RPMI8226 (cell line): Measurements from ENCODE around the gene FARS2.

ENCODE experiments used
- DNase-seq: peaks from one replicate; pipeline ENCODE4 v3.0.0-alpha.2; 2015

FARS2 gene

DNA sequence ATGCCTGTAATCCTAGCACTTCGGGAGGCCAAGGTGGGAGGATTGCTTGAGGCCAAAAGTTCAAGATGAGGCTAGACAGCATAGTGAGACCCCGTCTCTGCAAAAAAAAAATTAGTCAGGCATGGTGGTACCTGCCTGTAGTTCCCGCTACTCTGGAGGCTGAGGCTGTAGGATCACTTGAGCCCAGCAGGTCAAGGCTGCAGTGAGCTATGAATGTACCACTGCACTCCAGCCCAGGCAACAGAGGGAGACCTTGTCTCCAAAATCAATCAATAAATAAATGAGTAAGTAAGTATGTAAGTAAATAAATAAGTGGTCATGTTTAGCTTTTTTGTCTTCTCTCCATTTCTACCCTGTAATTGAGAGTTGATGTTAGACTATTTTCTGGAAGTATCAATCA, 336.8 kb downstream of the FARS2 start:
- no peak for DNase-seq

DNA sequence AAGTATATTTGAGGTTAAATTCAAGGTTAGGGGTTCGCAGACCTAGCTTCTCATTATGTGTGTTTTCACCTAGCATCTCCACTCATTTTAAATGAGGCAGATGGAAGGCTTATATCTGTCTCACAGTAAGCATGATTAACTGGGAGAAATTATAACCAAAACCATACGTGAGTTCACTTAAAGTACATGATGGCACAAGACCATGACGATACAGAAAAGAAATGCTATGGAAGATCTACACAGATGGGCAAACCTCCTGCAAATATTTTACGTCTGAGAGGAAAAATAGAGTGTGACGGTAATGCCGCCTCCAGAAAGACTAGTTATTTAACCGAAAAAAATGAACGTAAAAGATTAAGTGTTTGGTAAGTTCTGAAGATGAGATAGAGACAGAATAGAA, 337.8 kb downstream of the FARS2 start:
- DNase-seq = no peak

DNA sequence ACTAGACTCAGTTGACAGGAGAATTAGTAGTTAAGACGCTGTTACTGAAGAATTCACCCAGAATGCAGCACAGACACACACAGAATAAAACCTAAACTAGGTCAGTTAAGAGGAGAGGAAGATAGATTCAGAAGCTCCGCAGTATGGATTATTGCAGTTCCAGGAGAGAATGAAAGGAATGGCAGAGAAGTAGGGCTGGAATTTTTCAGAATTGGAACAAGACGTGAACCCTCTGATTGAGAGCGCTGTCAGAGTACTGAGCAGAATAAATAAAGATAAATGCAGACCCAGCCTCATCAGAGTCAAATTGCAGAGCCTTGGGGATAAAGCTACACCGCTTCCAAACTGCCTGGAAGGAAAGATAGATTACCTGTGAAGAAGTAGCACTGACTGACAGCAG, 344.6 kb downstream of the FARS2 start:
- DNase-seq = no peak

DNA sequence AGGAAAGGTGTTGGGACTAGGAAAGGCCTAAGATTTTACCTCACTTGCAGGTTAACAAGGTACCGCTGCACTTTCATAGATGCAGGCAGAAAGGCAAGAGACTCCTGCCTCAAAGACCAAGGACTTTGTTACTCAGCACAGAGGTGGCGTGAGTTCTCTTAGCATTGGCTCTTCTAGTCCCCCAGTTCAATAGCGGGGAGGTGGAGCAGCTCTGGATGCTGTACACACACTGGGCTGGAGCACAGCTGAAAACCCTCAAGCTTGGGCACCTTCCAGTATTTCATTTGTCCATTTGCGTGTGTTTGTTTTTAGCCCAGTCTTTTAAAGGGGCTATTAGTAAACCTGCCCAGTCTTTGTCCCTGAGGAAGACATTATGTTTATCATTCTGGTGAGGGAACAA, 345.2 kb downstream of the FARS2 start:
- DNase-seq = no peak

DNA sequence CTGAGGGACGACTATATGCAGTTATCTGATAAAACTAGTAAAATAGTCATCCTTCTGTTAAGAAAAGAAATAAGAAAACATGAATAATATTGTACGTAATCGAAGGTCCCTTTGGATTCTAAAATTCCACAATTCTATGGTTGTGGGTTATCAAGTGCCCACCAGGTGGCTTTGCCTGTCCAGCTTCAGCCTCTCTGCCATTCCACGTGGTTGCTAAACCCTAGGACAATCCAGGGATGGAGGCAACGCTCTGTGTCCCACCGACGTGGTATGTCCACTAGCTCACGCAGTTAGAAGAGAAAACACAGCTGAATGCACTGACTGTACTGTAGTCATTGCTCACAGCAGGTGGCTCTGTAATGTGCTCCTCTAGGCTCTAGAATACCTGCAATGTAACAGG, 349.3 kb downstream of the FARS2 start:
- DNase-seq = no peak

DNA sequence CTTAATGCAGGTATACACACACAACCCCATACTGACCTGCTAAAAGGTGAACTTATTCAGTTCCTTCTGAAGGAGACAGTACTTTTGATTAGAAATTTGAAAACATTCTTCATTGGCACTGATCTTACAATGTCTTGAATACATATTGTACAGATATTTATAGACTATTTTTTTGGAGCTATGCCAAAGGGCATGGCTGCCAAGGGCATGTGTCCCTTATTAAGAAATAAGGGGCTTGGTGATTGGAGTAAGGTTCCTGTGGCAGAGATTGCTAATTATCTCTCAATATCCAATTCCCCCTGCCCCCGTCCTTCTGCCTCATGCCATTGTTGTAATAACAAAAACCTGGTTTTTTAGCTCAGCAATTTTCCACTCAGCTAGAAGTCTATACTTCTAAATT, 355.9 kb downstream of the FARS2 start:
- DNase-seq = no peak

DNA sequence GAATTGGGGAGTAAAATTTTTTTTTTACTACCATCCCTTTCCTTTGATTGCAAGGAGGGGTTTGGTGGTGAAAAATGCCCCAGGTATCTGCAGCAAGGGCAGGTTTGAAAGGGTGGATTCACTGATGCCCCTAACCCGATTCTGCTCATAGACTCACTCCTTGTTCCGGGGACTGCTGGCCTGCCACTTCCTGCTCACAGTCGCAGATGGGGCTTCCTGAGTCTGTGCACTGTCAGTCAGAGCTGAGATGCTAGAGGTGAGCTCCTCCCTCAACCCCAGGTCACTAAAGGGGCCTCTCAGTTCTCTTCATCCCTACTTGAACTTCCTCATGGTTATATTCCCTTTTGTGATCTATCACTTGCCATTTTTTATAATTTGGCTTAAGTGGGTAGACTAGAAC, 357.9 kb downstream of the FARS2 start:
- DNase-seq = no peak

DNA sequence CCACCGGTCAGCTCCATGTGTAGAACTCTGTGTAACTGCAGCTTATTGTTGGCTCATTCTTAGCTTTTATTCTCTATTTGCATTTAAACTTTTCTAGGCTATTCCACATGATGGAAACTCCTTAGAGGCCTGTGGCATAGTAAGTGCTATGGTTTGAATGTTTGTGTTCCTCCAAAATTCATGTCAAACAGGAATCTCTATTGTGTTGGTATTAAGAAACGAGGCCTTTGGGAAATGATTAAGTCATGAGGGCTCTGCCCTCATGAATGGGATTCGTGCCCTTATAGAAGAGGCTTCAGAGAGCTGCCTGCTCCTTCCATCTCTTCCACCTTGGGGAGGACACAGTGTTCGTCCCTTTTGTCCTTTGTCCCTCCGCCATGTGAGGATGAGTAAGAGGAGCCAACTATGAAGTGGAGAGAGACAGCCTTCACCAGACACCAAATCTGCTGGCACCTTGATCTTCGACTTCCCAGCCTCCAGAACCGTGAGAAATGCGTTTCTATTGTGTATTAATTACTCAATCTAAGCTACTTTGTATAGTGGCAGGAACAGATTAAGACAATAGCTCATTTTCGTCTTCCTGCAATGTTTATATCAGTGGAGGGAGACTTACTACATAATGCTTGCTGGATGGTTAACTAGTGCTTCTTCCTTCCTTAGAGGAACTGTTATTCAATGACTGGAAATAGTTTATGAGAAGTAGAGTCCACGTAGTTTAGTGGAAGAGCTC, 361.1 kb downstream of the FARS2 start:
- no peak for DNase-seq

DNA sequence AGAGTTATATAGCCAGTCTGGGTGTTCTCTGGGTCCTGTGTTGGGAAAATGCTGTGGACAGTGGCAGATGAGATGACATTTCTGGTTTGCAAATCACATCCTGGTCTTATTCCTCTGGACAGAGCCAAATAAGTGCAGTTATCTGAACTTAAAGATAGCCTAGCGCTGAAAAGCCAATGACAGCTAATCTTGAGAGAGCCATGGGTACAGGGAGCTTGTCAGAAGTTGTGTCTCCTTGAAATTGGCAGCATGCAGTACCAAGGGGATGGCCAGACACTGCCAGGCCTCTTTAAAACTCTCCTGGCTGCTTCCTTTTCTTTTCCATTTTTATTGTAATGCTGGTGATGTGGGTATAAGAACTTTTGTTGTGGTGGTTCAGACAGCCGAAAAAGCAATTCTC, 362.5 kb downstream of the FARS2 start:
- no peak for DNase-seq

DNA sequence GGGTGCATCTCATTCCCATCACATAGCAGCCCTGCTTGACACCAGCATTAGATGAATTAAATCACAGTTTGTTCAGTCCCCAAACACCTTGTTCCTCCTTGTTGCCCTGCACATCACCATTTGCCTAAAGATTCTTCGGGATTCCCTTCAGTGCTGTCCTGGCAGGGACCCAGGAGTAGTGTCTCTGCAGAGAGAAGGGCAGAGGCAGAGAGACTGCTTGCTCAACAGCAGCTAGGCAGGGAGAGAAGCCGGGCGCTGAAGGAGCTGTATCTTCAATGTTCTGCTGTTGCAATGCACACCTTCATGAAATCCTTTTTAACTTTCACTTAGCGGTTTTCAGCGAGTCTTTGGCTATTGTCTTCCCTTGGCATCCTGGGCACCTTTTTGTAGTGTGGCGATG, 362.9 kb downstream of the FARS2 start:
- DNase-seq = no peak

DNA sequence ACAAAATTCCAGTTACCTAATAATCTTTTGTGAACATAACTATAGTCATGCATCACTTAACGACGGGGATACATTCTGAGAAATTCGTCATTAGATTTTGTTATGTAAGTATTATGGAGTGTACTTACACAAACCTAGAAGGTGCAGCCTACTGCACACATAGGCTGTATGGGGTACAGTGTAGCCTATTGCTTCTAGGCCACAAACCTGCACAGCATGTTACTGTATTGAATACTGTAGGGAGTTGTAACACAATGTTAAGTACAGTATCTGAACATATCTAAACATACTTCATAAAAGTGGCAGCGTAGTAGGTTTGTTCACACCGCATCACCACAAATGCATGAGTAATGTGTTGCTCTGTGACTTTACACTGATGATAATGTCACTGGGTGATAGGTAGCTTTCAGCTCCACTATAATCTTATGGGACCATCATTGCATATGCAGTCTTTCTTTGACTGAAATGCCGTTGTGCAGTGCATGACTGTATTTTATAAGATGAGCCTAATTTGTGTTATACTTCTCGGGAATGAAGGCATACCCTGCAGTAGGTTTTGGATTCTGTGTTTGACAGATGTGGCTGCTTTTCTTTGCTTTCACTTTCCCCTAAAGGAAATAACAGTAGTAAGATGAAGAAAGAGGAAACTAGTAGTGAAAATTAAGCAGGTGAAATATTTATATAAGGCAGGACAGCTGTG, 365.6 kb downstream of the FARS2 start:
- no peak for DNase-seq

DNA sequence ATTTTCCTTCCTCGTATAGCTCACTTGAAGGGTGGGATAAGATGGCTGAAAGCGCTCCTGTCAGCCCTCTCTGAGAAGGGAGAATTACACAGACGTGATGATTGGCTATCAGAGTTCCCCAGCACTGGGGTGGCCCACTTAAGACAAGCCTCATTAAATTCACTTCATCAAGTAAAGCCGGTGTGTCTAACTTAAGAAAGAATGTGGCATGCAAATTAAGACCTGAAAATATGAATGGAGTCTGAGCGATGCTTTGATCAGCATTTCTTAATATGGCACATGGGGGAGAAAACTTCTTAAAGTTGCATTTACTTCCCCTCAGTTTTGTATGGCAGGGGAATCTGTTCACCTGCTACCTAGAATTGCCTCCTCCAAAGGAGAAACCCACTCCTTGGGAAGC, 369.3 kb downstream of the FARS2 start:
- no peak for DNase-seq

DNA sequence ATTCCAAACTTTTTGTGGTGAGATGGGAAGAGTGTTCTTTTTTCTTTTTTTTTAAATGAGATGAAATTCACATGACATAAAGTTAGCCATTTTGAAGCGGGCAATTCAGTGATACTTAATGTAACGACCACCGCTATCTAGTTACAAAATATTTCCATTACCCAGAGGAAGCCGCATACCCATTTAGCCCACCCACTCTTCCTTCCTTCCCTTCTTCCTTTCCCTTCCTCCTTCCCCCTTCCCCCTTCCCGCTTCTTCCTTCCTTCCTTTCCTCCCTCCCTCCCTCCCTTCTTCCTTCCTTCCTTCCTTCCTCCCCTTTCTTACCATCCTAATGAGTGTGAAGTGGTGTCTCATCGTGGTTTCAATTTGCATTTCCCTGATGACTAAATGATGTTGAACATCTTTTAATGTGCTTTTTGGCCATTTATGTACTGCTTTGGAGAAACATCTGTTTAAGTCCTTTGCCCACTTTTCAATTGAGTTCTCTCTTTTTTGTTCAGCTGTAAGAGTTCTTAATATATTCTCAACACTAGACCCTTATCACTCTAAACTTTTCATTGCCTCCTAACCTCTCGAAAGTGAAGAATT, 371.1 kb downstream of the FARS2 start:
- no peak for DNase-seq

DNA sequence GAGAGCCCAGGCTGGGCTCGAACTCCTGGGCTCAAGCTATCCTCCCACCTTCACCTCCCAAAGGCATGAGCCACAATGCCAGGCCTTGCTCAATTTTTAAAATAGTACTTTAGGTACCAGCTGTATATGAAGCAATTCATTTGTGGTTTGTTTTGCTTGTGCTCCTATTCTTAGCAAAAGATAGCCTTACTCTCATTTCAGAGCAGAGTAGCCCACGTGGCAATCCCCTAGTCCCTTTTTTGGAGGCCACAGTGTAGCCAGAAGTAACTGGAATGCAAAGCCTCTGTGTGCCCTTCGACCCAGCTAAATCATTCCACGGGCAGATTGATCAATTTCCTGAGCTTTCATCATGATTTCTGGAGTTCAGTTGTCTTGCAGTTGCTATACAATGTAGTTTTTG, 373.2 kb downstream of the FARS2 start:
- DNase-seq = no peak

DNA sequence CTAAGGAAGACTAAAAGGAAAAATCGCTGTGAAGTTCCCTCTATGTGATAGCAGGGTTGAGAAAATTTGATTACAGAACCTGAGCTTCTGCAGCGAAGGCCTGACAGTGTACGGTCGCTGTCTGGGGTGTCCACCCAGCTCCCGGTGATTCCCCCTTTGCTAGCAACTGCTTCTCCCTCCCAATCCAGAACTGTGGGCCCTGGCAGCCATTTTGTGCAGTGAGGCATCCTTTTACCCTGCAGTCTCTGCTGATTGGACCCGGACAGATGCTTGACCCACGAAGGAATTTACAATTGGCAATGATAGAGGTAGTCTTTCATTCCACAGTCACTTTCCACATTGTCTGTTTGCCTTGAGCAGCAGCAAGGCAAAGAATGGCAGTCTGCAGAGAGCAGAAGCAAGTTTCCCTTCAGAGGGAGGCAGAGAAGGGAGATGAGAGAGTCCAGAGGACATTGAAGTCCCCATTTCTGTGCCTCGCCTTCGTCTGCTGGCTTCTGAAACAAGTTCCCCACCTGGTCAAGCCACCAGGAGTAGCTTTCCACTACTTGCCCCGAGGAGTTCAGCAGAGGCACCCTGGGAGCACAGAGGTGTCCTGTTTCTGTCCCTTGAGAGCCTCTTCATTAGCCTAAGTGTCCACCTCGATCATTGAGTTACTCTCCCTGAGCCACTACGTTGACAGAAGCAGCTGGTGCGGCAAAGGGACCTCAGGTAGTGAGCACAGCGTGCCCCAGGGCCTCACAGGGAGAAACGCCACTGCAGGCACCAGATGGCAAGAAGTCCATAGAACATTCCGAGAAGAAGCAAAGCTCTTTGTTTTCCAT, 375.1 kb downstream of the FARS2 start:
- no peak for DNase-seq

DNA sequence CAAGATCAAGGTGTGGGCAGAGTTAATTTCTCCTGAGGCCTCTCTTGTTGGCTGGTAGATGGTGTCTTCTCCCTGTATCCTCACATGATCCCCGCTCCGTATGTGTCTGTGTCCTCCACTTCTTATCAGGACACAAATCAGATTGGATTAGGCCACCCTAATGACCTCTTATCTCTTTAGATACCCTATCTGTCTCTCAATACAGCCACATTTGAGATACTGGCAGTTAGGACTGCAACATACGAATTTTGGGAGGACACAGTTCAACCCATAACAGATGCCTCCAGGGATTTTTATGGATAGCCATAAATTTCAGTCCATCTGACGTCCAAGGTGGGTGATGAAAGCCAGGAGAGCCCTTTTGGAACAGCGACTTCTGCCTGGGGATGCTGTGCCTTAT, 376.4 kb downstream of the FARS2 start:
- DNase-seq = no peak

DNA sequence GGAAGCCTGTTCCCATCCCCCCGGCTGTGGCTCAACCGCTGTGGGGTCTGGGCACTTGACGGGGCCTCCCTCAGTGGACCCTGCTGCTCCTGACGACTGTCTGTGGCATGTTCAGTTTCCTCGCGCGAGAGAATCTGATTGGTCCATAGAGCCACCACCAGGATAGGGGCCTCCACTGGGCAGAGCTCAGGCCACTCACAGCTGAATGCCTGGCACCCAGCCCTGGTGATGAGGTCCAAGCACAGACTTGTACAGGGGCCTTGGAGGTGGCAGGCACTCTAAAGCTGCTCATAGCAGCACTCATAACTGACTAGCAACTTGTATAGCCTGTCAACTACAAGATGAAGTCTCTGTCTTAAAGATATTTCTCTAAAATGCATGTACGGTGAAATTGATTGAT, 377.4 kb downstream of the FARS2 start:
- DNase-seq = no peak

DNA sequence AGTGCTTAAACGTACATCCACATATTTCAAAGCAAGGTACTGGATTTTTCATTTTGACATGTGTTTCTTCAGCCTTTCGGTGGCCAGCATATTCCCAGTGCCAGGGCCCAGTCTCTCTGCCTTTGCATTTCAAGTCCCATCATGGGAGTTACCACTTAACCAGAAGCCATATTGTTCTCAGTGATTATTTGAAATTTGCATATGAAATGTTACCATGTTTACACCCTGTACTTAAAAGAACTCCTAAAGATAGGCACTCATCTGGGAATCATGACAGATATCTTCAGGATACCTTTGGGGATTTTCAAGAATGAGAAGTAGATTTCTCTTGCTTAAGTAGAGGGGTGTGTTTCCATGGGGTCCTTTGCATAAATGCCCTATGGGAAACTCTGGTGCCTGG, 377.9 kb downstream of the FARS2 start:
- no peak for DNase-seq

DNA sequence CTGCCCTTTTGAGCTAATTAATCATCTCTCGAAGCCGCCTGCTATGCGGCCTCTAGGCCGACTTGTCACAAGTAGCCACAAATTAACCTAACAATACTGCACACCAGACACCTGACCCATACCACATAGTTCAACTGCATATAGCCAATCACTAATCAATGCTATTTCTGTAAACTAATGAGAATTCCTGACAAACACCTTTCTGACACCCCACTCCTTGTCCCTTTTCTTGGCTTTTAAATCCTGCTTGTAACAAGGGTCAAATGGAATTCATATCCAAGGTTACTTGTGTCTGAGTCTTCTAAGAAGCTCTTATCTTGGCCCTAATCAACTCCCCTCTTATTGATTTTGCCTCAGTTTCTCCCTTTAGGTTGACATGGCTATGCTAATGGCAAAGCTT, 379.3 kb downstream of the FARS2 start:
- DNase-seq = no peak

DNA sequence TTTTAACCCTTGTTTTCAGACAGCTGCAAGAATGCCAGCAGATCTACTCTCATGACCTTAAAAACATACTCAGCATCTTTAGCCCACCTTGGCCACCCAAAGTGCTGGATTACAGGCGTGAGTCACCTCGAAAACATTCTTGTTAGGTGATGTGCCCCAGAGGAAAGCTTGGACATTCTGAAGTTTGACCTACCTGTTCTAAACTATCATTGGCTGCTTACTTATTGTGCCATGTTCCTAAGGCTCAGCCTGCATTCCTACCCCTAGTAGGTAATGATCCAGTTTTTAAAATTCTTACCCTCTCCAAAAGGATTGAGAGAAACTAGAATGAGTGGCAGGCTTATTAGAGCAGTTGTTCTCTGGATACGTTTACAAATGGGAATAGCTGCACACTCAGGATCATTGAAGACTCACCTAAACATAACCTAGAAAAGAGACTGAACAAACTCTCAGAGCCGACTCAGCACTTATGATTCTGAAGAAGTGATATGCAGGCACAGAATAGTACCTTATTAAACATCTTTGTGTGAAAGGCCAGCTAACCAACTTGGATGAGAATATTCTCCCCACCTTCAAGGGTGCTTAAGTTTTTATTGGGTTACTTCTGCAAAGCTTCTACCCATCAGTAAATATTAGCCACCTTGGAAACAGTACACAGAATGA, 383.3 kb downstream of the FARS2 start:
- DNase-seq = no peak

DNA sequence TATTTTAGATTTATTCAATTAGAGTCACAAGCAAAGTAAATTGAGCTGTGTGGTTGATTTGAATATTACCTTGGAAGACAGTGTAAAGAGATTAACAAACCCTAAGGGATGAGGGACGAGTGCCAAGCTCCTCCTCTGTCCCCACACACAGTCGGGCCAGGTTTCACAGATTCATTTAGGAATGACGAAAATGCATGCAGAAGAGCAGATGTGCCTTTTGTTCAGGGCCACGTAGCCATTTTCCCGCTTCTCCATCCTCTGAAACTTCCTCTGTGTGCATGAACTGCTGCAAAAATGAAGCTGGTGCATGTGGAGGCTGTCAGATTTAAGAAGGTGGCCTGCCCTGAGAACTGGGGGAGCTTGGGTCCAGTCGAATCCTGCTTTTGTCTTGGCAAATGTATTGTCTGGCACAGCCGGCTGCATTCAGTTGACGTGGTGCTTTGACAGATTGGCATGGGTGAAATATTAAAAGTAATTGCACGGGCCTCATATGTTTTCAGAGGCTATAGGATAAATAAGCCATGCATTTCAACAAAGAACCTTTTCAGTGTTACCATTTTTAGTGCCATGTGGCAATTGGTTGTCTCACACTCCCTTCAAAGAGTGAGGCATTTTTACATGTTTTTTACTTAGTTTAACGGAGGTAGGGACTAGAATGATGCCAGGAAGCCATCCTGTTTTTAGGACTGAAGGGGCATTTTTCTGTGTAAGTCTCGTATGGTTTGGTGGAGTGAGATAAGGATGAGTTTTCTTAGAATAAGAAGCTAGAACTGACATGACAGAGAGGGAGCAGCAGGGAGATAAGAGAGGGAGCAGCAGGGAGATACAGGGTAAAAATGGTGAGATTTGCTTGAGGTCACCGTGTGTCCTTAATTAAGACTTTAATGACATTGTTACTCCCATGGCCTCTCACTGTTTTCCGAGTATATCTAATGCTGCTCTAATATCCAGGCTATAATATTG, 384.3 kb downstream of the FARS2 start:
- no peak for DNase-seq
